Measurements from ENCODE around the gene KRTAP17-1. TPM values are rescaled to one million over a fixed set of nuclear protein-coding genes. Genes with fewer than 3 reads are reported as not detected.
A peak's percentile ranks its signal among the peaks of the same experiment; 100 is the strongest.

KRTAP17-1 gene
- total RNA-seq, 2 donors from 2014 or later, result not detected

DNA sequence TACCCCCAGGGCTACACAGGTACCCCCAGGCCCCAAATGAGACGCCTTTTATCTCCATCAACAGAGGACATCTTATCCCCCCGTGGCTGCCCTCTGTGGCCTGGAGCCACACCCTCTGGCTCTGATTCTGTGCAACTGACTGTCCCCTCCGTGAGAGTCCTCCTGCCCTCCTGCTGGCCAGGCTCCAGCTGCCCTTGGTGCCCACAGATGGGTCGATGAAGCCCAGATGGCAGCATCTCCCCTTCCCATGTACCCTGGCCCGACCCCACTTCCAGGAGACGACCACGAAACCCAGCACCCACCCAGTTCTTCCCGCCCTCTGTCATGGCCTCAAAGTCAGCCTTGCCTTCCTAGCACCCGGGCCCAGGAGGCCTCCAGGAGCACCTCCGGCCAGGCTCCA is 9.6 kb upstream of the KRTAP17-1 start:
- TF ChIP-seq POLR2A (IDR thresholded peaks at IDR 0.05) (no peak), POLR2AphosphoS5 (IDR thresholded peaks at IDR 0.05) (no peak)
- TF ChIP-seq, protein P1, sequence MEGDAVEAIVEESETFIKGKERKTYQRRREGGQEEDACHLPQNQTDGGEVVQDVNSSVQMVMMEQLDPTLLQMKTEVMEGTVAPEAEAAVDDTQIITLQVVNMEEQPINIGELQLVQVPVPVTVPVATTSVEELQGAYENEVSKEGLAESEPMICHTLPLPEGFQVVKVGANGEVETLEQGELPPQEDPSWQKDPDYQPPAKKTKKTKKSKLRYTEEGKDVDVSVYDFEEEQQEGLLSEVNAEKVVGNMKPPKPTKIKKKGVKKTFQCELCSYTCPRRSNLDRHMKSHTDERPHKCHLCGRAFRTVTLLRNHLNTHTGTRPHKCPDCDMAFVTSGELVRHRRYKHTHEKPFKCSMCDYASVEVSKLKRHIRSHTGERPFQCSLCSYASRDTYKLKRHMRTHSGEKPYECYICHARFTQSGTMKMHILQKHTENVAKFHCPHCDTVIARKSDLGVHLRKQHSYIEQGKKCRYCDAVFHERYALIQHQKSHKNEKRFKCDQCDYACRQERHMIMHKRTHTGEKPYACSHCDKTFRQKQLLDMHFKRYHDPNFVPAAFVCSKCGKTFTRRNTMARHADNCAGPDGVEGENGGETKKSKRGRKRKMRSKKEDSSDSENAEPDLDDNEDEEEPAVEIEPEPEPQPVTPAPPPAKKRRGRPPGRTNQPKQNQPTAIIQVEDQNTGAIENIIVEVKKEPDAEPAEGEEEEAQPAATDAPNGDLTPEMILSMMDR (IDR thresholded peaks at IDR 0.05), result no peak
- WGBS, result 84% methylated on average over 9 of the region's 10 CpGs
- Histone ChIP-seq H3K9me3 (no peaks in the 10 kb centered on the region), H3K27ac (no peak overlapping the region), H3K4me1 (replicated peaks) (no peaks in the 10 kb centered on the region), H3K36me3 (no peaks in the 10 kb centered on the region), H3K4me3 (no peak overlapping the region), H3K27me3 (replicated peaks; ENCODE audit: insufficient read depth) (no peaks in the 10 kb centered on the region)
- intact Hi-C loops (cut with DNase I), result loop anchor here (5.0 kb wide), 1 partner anchor 322 kb away; no protein-coding TSS in a partner anchor
- DNase-seq (ENCODE audit: low spot score), result no peak

DNA sequence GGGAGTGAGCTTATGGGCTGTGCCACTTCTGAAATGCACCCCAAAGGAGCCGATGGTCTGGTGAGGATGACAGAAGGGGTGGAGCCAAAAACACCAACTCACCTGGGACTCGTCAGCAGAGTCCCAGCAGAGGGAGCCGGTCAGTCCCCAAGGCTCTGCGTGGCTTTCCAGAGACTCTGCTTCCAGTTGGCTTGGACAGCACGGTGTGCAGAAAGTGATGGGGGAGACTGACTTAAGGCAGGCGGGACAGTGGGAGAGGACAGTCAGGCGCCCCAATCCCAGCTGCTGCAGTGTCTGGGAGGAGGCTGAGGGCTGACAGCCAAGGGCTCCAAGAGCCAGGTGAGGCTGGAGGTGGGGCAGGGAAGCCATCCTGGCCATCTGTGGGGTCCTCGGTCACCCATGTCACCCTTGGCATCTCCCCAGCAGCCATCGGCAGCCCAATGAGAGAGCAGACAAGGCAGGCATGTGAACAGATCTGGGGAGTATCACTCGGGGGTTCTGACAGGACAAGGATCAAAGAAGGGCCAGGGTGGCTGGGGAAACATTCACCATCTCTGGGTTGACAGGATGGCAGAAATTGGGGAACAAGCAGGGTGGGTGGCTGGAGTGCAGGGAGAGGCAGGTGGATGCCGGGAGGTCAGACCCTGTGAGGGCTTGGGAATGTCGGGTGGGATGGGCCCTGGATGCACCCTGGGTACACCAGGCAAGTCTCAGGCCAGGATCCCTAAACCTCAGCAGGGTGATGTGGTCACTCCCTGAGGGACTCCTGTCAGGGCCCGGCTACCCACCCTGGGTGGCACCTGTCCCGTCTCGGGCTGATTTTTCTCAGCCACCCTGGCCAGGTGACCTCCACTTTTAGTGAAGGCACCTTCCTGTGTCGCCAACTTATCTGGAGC is 8.9 kb upstream of the KRTAP17-1 start:
- intact Hi-C loops (cut with DNase I), result loop anchor here (5.0 kb wide), 1 partner anchor 323 kb away; no protein-coding TSS in a partner anchor
- no peak overlapping the region for H3K27ac ChIP-seq

DNA sequence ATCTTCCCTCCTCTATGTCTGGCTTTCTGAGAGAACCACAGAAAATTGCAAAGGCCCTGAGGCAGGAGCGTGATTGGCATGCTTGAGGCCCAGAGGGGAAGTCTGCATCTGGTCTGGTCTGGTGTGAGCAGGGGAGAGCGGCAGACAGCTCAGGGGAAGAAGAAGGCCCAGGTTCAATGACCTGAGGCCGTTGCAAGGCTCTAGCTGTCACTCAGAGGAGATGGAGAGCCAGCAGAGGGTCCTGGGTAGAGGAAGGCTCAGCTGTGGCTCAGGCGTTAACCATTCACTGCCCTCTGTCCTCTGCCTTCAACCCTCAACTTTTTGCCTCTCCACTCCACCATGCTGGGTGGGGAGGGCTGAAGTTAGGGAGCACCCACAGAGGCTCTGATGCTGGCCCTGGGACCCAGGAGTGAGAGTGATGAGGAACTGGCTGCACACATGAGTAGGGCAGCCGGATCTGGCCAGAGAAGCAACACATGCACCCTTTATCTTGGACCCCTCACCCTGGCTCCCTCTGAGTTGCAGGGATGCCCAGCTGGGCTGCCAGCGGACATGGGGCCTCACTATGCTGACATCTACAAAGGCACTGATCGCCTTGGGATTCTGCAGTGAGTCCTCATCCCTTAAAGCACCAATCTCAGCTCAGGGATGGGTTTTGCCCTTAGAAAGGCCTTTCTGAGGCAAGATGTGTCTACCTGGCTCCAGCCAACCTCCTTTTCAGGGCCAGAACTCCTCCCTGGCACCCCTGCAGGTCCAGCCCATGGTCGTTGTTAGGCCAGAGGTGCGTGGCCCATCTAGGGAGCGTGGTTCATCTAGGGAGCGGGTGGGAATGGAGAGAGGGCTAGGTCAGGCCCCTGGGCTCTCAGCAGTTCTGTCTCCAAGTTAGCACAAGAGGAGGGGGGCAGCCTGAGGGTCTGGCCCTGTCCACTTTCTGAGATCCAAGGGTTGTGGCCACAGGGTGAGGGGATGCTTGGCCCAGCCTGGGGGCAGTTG is 7.7 kb upstream of the KRTAP17-1 start:
- no peak for DNase-seq (ENCODE audit: low spot score)
- no peak overlapping the region for H3K27ac ChIP-seq
- H3K4me1 ChIP-seq (replicated peaks), result no peaks in the 10 kb centered on the region
- no peaks in the 10 kb centered on the region for H3K9me3 ChIP-seq
- WGBS, result 89% methylated on average over 11 of the region's 11 CpGs
- no peak overlapping the region for H3K4me3 ChIP-seq
- TF ChIP-seq, protein P1 (IDR thresholded peaks at IDR 0.05), result no peak
- TF ChIP-seq POLR2AphosphoS5 (IDR thresholded peaks at IDR 0.05), result no peak
- TF ChIP-seq POLR2A (IDR thresholded peaks at IDR 0.05), result no peak
- intact Hi-C loops (cut with DNase I), result loop anchor here (2.0 kb wide), 1 partner anchor 414 kb away; no protein-coding TSS in a partner anchor
- H3K27me3 ChIP-seq (replicated peaks; ENCODE audit: insufficient read depth), result no peaks in the 10 kb centered on the region
- no peaks in the 10 kb centered on the region for H3K36me3 ChIP-seq

More for the DNA sequence above, 8.9 kb upstream of the KRTAP17-1 start:
- no peaks in the 10 kb centered on the region for H3K9me3 ChIP-seq
- H3K4me3 ChIP-seq, result no peak overlapping the region
- no peaks in the 10 kb centered on the region for H3K36me3 ChIP-seq
- DNase-seq (ENCODE audit: low spot score), result peak; percentile 48
- TF ChIP-seq, protein P1 (IDR thresholded peaks at IDR 0.05), result peak in 2 of 4 experiments; percentile 48 to 54
- TF ChIP-seq POLR2A (IDR thresholded peaks at IDR 0.05), result no peak
- 67% methylated on average over 16 of the region's 16 CpGs for WGBS
- no peaks in the 10 kb centered on the region for H3K4me1 ChIP-seq (replicated peaks)
- H3K27me3 ChIP-seq (replicated peaks; ENCODE audit: insufficient read depth), result no peaks in the 10 kb centered on the region

DNA sequence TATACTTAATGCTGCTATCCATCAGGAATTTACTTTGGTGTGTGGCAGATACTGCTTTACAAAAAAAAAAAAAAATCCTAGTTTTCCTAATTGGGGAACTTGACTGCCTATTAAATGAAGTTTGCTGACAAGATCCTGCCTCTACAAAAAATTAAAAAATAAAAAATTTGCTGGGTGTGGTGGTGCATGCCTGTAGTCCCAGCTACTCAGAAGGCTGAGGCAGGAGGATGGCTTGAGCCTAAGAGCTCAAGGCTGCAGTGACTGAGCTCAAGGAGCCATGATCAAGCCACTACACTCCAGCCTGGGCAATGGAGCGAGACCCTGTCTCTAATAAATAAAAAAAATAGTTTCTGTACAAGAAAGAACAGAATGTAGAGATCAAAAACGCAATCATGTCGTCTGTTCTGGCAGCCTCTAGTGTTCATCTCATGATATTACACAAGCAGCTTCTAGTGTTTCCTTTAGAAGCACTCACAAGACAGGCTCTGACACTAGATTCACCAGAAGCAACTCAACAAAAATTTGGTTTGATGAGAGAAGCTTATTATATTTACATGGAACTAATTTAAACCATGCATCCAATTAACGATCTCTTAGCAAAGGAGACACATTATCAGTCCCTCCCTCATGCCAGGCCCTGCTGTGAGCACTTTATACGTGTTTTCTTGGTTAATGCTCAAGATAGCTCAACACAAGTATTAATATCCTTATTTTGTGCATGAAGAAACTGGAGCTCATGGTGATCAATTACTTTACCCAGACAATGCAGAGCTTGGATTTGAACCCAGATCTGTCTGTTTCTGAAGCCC is 6.8 kb upstream of the KRTAP17-1 start:
- Histone ChIP-seq H3K27ac (no peak overlapping the region), H3K27me3 (replicated peaks; ENCODE audit: insufficient read depth) (no peaks in the 10 kb centered on the region), H3K4me1 (replicated peaks) (no peaks in the 10 kb centered on the region), H3K9me3 (no peaks in the 10 kb centered on the region), H3K36me3 (no peaks in the 10 kb centered on the region), H3K4me3 (no peak overlapping the region)
- TF ChIP-seq POLR2AphosphoS5 (IDR thresholded peaks at IDR 0.05) (peak; percentile 49), POLR2A (IDR thresholded peaks at IDR 0.05) (no peak)
- TF ChIP-seq, protein P1 (IDR thresholded peaks at IDR 0.05), result peak; percentile 41 to 87 (median 68)
- DNase-seq (ENCODE audit: low spot score), result peak; percentile 43
- intact Hi-C loops (cut with DNase I), result loop anchor here (2.0 kb wide), 1 partner anchor 413 kb away; no protein-coding TSS in a partner anchor
- 27% methylated on average over 5 of the region's 5 CpGs for WGBS

Measured in prostate gland (tissue), 2 donors.